Panc1 (cell line): Measurements from ENCODE around the gene ARMS2. TPM values are rescaled to one million over a fixed set of nuclear protein-coding genes. Genes with fewer than 3 reads are reported as not detected.

Source experiments
- ATAC-seq: fragments of 200-7000 bp; cut with Tn5 transposase; 2 replicates; pipeline ENCODE4 v1.9.1; 2020; ENCODE audit warnings: mild to moderate bottlenecking, moderate library complexity
- BruUV-seq: library from RNA; stranded (reverse); fragments of 400-500 nt; replicated peaks from 2 replicates; lab custom pipeline; 2021; lab: Mats Ljungman, UMichigan
- CTCF ChIA-PET: fragments of 300-600 bp; sonication (Branson Sonifier 250); formaldehyde crosslinking; loops from one replicate; lab custom pipeline; 2022; ENCODE audit warnings: antibody characterized with exemption; lab: Charles Lee
- POLR2A ChIA-PET: fragments of 300-600 bp; sonication (Branson Sonifier 250); formaldehyde crosslinking; loops from one replicate; lab custom pipeline; 2022; ENCODE audit warnings: antibody characterized with exemption; lab: Charles Lee
- DNase-seq: peaks from one replicate; pipeline ENCODE4 v3.0.0-alpha.2; 2010; ENCODE audit warnings: low read depth, low spot score
- H3K27ac ChIP-seq: 2 replicates; pipeline ENCODE4 v1.5.1; 2011; ENCODE audit warnings: mild to moderate bottlenecking, low read length, inconsistent platforms
- H3K27me3 ChIP-seq: fragments of 200-500 bp; sonication (Bioruptor generic); 2 replicates; pipeline ENCODE4 v1.6.0; 2014; ENCODE audit warnings: low read length, inconsistent platforms; ENCODE audit not compliant: control insufficient read depth, insufficient read depth
- H3K36me3 ChIP-seq: fragments of 200-500 bp; sonication (Bioruptor generic); 2 replicates; pipeline ENCODE4 v1.5.1; 2014; ENCODE audit warnings: inconsistent platforms, mild to moderate bottlenecking, low read length, moderate library complexity; ENCODE audit not compliant: control insufficient read depth, insufficient read depth
- H3K4me1 ChIP-seq: 2 replicates; pipeline ENCODE4 v1.5.1; 2011; ENCODE audit warnings: inconsistent platforms, mild to moderate bottlenecking, low read length, moderate library complexity; ENCODE audit not compliant: control insufficient read depth, insufficient read depth
- H3K4me3 ChIP-seq, 2 experiments: 2 replicates each; pipeline ENCODE4 v1.5.1; 2011 to 2012; ENCODE audit warnings: low read depth in 2 of 2, low read length in 2 of 2, mild to moderate bottlenecking in 2 of 2, inconsistent platforms in 1 of 2, moderate library complexity in 1 of 2
- H3K9me3 ChIP-seq: fragments of 200-500 bp; sonication (Bioruptor generic); 2 replicates; pipeline ENCODE4 v1.5.1; 2014; ENCODE audit warnings: low read depth, mild to moderate bottlenecking, inconsistent platforms, low read length, moderate library complexity; ENCODE audit not compliant: control insufficient read depth, insufficient read depth
- CTCF ChIP-seq: fragments of 450-650 bp; IDR thresholded peaks from 2 replicates; pipeline ENCODE4 v1.5.1; 2017; ENCODE audit warnings: mild to moderate bottlenecking
- POLR2AphosphoS5 ChIP-seq: IDR thresholded peaks from 2 replicates; pipeline ENCODE4 v1.6.1; 2012; ENCODE audit warnings: mild to moderate bottlenecking, low read depth, low read length, moderate library complexity
- REST ChIP-seq, 2 experiments: IDR thresholded peaks; 2 replicates each; pipeline ENCODE4 v1.6.1; 2011 to 2012; ENCODE audit warnings: low read depth in 2 of 2, control low read depth in 1 of 2, low read length in 1 of 2, mild to moderate bottlenecking in 1 of 2, moderate library complexity in 1 of 2; ENCODE audit not compliant: insufficient read depth in 1 of 2
- SIN3A ChIP-seq: IDR thresholded peaks from 2 replicates; pipeline ENCODE4 v1.6.1; 2012; ENCODE audit warnings: low read depth, mild to moderate bottlenecking, low read length, moderate library complexity, borderline replicate concordance; ENCODE audit not compliant: insufficient read depth
- TCF7L2 ChIP-seq: IDR thresholded peaks from 2 replicates; pipeline ENCODE4 v1.6.1; 2011; ENCODE audit warnings: mild to moderate bottlenecking, low read depth, low read length, inconsistent platforms
- in situ Hi-C: cut with HindIII; loops from 2 replicates; pipeline ENCODE4 v1.10.0; 2016; ENCODE audit warnings: low sequenced_read_pairs, low pct_unique_long_range_greater_than_20kb
- intact Hi-C: fragments of 100-400 bp; cut with micrococcal nuclease; formaldehyde crosslinking; loops from one replicate; pipeline ENCODE4 v1.10.0; 2022; ENCODE audit not compliant: unreplicated experiment
- total RNA-seq: library from RNA; stranded (reverse); gene quantifications from one replicate; pipeline ENCODE4 v1.2.1, GENCODE V29; 2021; ENCODE audit not compliant: unreplicated experiment

The ARMS2 gene
- total RNA-seq, 1 experiment from 2014 or later: not detected

GRCh38 chr10:122484276-122485060 is 30.0 kb downstream of the ARMS2 start:
- CTCF ChIA-PET: no interaction called here
- intact Hi-C loops (no loop called here), in situ Hi-C loops (no loop called here)
- H3K9me3 ChIP-seq: no peaks in the 10 kb centered on the region
- no peak for ATAC-seq
- BruUV-seq: no TSS peak
- TF ChIP-seq REST (IDR thresholded peaks at IDR 0.05; ENCODE audit: insufficient read depth in 1 of 2, low read depth in 2 of 2, low read length in 1 of 2) (no peak), POLR2AphosphoS5 (no peak), SIN3A (no peak), TCF7L2 (no peak), CTCF (no peak)
- H3K4me1 ChIP-seq: no peaks in the 10 kb centered on the region
- POLR2A ChIA-PET: no interaction called here
- H3K4me3 ChIP-seq: no peak overlapping the region
- H3K36me3 ChIP-seq: no peaks in the 10 kb centered on the region
- no peak overlapping the region for H3K27ac ChIP-seq
- H3K27me3 ChIP-seq: no peaks in the 10 kb centered on the region
- DNase-seq: no peak

GRCh38 chr10:122485670-122486069 is 31.2 kb downstream of the ARMS2 start:
- CTCF ChIA-PET: no interaction called here
- TF ChIP-seq SIN3A (no peak), POLR2AphosphoS5 (no peak), CTCF (no peak), REST (IDR thresholded peaks at IDR 0.05; ENCODE audit: insufficient read depth in 1 of 2, low read depth in 2 of 2, low read length in 1 of 2) (no peak), TCF7L2 (no peak)
- POLR2A ChIA-PET: no interaction called here
- intact Hi-C loops: no loop called here
- Histone ChIP-seq H3K4me3 (no peak overlapping the region), H3K27ac (no peak overlapping the region), H3K27me3 (no peaks in the 10 kb centered on the region), H3K36me3 (no peaks in the 10 kb centered on the region), H3K9me3 (no peaks in the 10 kb centered on the region), H3K4me1 (no peaks in the 10 kb centered on the region)
- in situ Hi-C loops: no loop called here
- ATAC-seq: no peak
- no TSS peak for BruUV-seq
- no peak for DNase-seq
